Breast epithelium (tissue), 4 donors: Measurements from ENCODE around the gene ADCY1. TPM values are rescaled to one million over a fixed set of nuclear protein-coding genes. Genes with fewer than 3 reads are reported as not detected.

Experiments used
- DNase-seq, 2 donors: peaks; one replicate each; pipeline ENCODE4 v3.0.0-alpha.2; 2019; ENCODE audit warnings: low spot score in 2 of 2
- H3K27ac ChIP-seq, 2 donors: fragments of 200-600 bp; sonication (generic) in 1 of 2; one replicate each; pipeline ENCODE4 v1.5.1; 2016 to 2019; ENCODE audit warnings: mild to moderate bottlenecking in 1 of 2
- H3K27me3 ChIP-seq, 2 donors: fragments of 200-600 bp; sonication (generic) in 1 of 2; one replicate each; pipeline versions ENCODE4 v1.5.1 to v1.6.0; 2017 to 2019; ENCODE audit warnings: control low read depth in 1 of 2, mild to moderate bottlenecking in 1 of 2
- H3K36me3 ChIP-seq: fragments of 200-600 bp; one replicate; pipeline ENCODE4 v1.5.1; 2019
- H3K4me1 ChIP-seq, 2 donors: fragments of 200-600 bp; sonication (generic); one replicate each; pipeline ENCODE4 v1.5.1; 2016 to 2019; ENCODE audit warnings: control low read depth in 1 of 2
- H3K4me3 ChIP-seq, 3 donors: fragments of 200-600 bp; sonication (generic); 1 replicate in 2 of 3; 2 replicates in 1 of 3; pipeline ENCODE4 v1.5.1; 2016 to 2019; ENCODE audit warnings: mild to moderate bottlenecking in 3 of 3, moderate library complexity in 2 of 3
- H3K9me3 ChIP-seq, 2 donors: fragments of 200-600 bp; sonication (generic) in 1 of 2; one replicate each; pipeline ENCODE4 v1.5.1; 2016 to 2019; ENCODE audit warnings: control low read depth in 1 of 2
- CTCF ChIP-seq, 3 donors: fragments of 450-650 bp; IDR thresholded peaks; one replicate each; pipeline ENCODE4 v1.5.1; 2016 to 2017; ENCODE audit warnings: antibody characterized with exemption in 3 of 3, mild to moderate bottlenecking in 3 of 3, moderate library complexity in 3 of 3
- POLR2A ChIP-seq: fragments of 450-650 bp; IDR thresholded peaks from one replicate; pipeline ENCODE4 v1.6.1; 2016; ENCODE audit warnings: antibody characterized with exemption, mild to moderate bottlenecking, moderate library complexity
- POLR2AphosphoS5 ChIP-seq, 3 donors: sonication (generic); formaldehyde crosslinking; IDR thresholded peaks; one replicate each; pipeline ENCODE4 v1.6.1; 2017; ENCODE audit warnings: antibody characterized with exemption in 3 of 3
- intact Hi-C: fragments of 100-400 bp; cut with DNase I; formaldehyde crosslinking; loops from one replicate; pipeline ENCODE4 v1.15.1; 2023; ENCODE audit warnings: low total_unique reads
- total RNA-seq, 3 donors: library from RNA; depleted of rRNA; stranded (reverse); fragments of >200 nt; gene quantifications; one replicate each; pipeline ENCODE4 v1.1.0, GENCODE V29; 2016

ADCY1 gene
- total RNA-seq, 3 donors from 2014 or later, result 1.6 to 14.4 (median 2.5) TPM

- H3K27me3 ChIP-seq, result no peaks in the 10 kb centered on the region
- H3K4me1 ChIP-seq, result no peaks in the 10 kb centered on the region
- no peaks in the 10 kb centered on the region for H3K36me3 ChIP-seq
- DNase-seq, result no peak
- H3K27ac ChIP-seq, result no peak overlapping the region
- H3K9me3 ChIP-seq, result peaks cover 0 to 6% of the 10 kb centered on the region in 2 donors
- TF ChIP-seq CTCF (IDR thresholded peaks at IDR 0.05) (no peak), POLR2A (no peak), POLR2AphosphoS5 (IDR thresholded peaks at IDR 0.05) (no peak)
- H3K4me3 ChIP-seq, result no peak overlapping the region
- intact Hi-C loops, result no loop called here
Measured at GRCh38 chr7:45679516-45679915, 105.3 kb downstream of the ADCY1 start.

- no peak overlapping the region for H3K27ac ChIP-seq
- no peaks in the 10 kb centered on the region for H3K27me3 ChIP-seq
- H3K9me3 ChIP-seq, result peaks cover 0 to 6% of the 10 kb centered on the region in 2 donors
- H3K36me3 ChIP-seq, result no peaks in the 10 kb centered on the region
- intact Hi-C loops, result no loop called here
- TF ChIP-seq POLR2AphosphoS5 (IDR thresholded peaks at IDR 0.05) (no peak), CTCF (IDR thresholded peaks at IDR 0.05) (no peak), POLR2A (no peak)
- H3K4me1 ChIP-seq, result no peaks in the 10 kb centered on the region
- H3K4me3 ChIP-seq, result no peak overlapping the region
- peak in 1 of 2 donors; percentile 34 for DNase-seq
Measured at GRCh38 chr7:45680776-45681175, 106.6 kb downstream of the ADCY1 start.

DNA sequence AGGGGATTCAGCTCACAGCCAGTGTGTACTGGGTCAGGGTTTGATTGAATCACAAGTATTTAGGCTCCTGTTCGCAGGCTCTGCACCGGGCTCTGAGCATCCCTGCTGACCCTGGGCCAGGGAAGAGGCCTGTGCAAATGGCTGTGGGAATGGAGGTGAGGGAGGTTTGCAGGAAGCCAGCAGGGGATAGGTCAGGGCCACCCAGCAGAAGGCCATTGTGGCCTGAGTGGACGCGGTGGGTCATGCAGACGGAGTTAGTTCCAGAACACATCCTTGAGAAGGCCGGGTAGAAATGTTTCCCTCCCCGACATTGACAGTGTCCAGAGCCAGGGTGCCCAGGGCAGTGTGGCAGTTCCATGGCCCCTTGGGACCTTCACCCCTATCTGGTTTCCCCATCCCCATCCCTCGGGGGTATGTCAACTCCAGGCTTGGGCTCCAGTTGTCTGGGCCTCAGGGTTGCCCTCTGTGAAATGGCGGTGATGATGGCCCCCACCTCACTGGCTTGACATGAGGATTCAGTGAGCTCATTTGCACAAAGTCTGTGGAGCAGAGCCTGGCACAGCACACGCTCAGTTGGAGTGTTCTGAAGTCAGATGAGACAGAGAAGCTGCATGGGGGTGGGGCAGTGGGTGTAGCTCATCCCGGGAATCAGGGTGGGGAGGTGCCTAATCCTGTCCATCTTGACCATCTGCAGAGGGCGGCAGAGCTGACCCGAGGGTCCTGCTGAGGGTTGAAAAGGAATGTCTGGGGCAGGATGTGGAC, 107.6 kb downstream of the ADCY1 start:
- no peaks in the 10 kb centered on the region for H3K27me3 ChIP-seq
- no peak for TF ChIP-seq POLR2A
- TF ChIP-seq CTCF (IDR thresholded peaks at IDR 0.05), result no peak
- TF ChIP-seq POLR2AphosphoS5 (IDR thresholded peaks at IDR 0.05), result no peak
- DNase-seq, result peak; percentile 11 to 43
- no peak overlapping the region for H3K4me3 ChIP-seq
- H3K9me3 ChIP-seq, result no peaks in the 10 kb centered on the region
- intact Hi-C loops, result no loop called here
- H3K27ac ChIP-seq, result no peak overlapping the region
- no peaks in the 10 kb centered on the region for H3K36me3 ChIP-seq
- no peaks in the 10 kb centered on the region for H3K4me1 ChIP-seq

DNA sequence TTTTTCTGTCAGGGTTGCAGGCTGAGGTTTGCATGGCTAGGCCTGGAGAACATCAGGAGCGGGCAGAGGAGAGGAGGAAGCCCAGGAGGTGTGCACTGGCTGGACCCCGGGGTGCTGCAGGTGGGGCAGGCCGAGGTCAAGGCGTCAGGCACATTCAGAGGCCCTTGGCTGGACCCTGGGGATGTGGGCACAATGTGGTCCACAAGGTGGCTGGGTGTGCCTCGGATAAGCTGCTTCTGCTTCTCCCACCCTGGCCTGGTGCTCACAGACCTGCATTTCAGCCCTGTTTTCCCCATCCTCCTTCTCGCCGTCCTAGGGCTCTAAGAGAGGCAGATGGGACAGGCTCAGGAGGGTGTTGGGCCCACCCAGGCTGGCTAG, 108.2 kb downstream of the ADCY1 start:
- no peak for DNase-seq
- H3K4me1 ChIP-seq, result no peaks in the 10 kb centered on the region
- intact Hi-C loops, result no loop called here
- no peaks in the 10 kb centered on the region for H3K36me3 ChIP-seq
- no peaks in the 10 kb centered on the region for H3K27me3 ChIP-seq
- no peak overlapping the region for H3K4me3 ChIP-seq
- H3K9me3 ChIP-seq, result no peaks in the 10 kb centered on the region
- no peak for TF ChIP-seq POLR2AphosphoS5 (IDR thresholded peaks at IDR 0.05)
- no peak for TF ChIP-seq CTCF (IDR thresholded peaks at IDR 0.05)
- TF ChIP-seq POLR2A, result no peak
- no peak overlapping the region for H3K27ac ChIP-seq

DNA sequence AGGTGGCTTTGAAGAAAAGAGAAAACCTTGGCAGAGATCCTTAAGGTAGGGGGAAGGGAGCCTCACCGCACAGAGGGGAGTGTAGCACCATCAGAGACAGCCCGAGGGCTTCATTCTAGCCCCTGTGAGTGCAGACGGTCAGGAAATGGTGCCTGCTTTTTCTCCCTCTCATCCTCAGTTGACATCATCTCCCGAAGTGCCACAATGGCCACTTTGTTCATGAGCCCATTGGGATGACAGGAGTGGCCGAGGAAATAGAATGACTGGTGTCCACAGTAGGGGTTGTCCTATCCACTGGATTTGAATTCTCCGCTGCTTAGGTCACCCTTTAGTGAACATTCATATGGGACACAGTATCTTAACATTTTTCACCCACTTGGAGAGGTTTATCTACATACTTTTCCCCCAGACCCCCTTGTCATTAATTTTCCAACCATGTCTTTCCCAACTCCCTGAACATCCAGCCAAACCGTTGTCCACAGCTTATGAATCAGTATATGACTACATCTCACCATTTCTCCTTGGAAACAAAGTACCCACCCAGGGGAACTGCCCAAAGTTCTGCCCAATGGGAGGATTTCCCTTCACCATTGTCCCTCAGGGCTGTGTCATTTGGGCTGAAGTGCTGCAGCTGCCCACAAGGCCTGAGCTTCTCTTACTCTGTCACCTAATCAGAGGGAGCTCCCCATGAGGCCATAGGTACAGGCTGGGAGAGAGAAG, 108.8 kb downstream of the ADCY1 start:
- no peak overlapping the region for H3K27ac ChIP-seq
- no peaks in the 10 kb centered on the region for H3K27me3 ChIP-seq
- H3K4me1 ChIP-seq, result no peaks in the 10 kb centered on the region
- no peaks in the 10 kb centered on the region for H3K9me3 ChIP-seq
- DNase-seq, result no peak
- H3K36me3 ChIP-seq, result no peaks in the 10 kb centered on the region
- intact Hi-C loops, result no loop called here
- TF ChIP-seq POLR2A (no peak), POLR2AphosphoS5 (IDR thresholded peaks at IDR 0.05) (no peak), CTCF (IDR thresholded peaks at IDR 0.05) (no peak)
- H3K4me3 ChIP-seq, result no peak overlapping the region
